GM20000 (cell line): ENCODE data around the gene GNGT1.
A peak's percentile ranks its signal among the peaks of the same experiment; 100 is the strongest.

Experiments
- DNase-seq: peaks from one replicate; pipeline ENCODE4 v3.0.0; 2012; ENCODE audit warnings: low spot score
- CTCF ChIP-seq: IDR thresholded peaks from 2 replicates; pipeline ENCODE4 v1.5.1; 2012; ENCODE audit warnings: mild to moderate bottlenecking, control low read depth; ENCODE audit errors: extremely low read depth, missing control alignments

Gene GNGT1

GRCh38 chr7:93920496-93921182 lies 14.3 kb downstream of the GNGT1 start:
- no peak for DNase-seq
- no peak for TF ChIP-seq CTCF

GRCh38 chr7:93921186-93921585 lies 14.8 kb downstream of the GNGT1 start:
- TF ChIP-seq CTCF: no peak

GRCh38 chr7:93921607-93922566 lies 15.5 kb downstream of the GNGT1 start, which contains the start of gene GNG11:
Gene GNG11, plus strand, starts transcription at chr7:93921735. Its CDS starts 403 bp downstream, at chr7:93922138.
- DNase-seq: peak; percentile 37
- no peak for TF ChIP-seq CTCF

More at GRCh38 chr7:93921186-93921585, 14.8 kb downstream of the GNGT1 start:
- no peak for DNase-seq

GRCh38 chr7:93923296-93923695 lies 16.9 kb downstream of the GNGT1 start:
- DNase-seq: no peak
- no peak for TF ChIP-seq CTCF

GRCh38 chr7:93923942-93924341 lies 17.6 kb downstream of the GNGT1 start:
- no peak for TF ChIP-seq CTCF
- no peak for DNase-seq

GRCh38 chr7:93926800-93927199 lies 20.4 kb downstream of the GNGT1 start:
- no peak for TF ChIP-seq CTCF
- no peak for DNase-seq

- no peak for TF ChIP-seq CTCF
- no peak for DNase-seq
These were observed 21.2 kb downstream of the GNGT1 start for GRCh38 chr7:93927585-93927984.
